ENCODE results near the gene APBB2.
"Not testable (repeated sequence)": the region's sequence is repeated elsewhere in the genome, so short reads cannot be mapped to it uniquely, and the experiment has no call there.

Gene APBB2

GRCh38 chr4:41095192-41095872 is 119.0 kb downstream of the APBB2 start:
- DNase-seq, result no peak

- DNase-seq, result no peak
Measured at GRCh38 chr4:41092128-41092527, 122.2 kb downstream of the APBB2 start.

GRCh38 chr4:41081847-41082246 is 132.5 kb downstream of the APBB2 start:
- no peak for DNase-seq

- no peak for DNase-seq
Measured at GRCh38 chr4:41080976-41081375, 133.4 kb downstream of the APBB2 start.

- DNase-seq, result no peak
Measured at GRCh38 chr4:41079881-41080560, 134.3 kb downstream of the APBB2 start.

- DNase-seq, result no peak
Measured at GRCh38 chr4:41077628-41078027, 136.7 kb downstream of the APBB2 start.

GRCh38 chr4:41076481-41076880 is 137.9 kb downstream of the APBB2 start:
- no peak for DNase-seq

- DNase-seq, result no peak
Measured at GRCh38 chr4:41074215-41074614, 140.1 kb downstream of the APBB2 start.

GRCh38 chr4:41072021-41072777 is 142.1 kb downstream of the APBB2 start:
- no peak for DNase-seq

GRCh38 chr4:41070516-41071281 is 143.6 kb downstream of the APBB2 start:
- DNase-seq, result no peak

GRCh38 chr4:41069838-41070237 is 144.5 kb downstream of the APBB2 start:
- DNase-seq, result no peak

GRCh38 chr4:41069257-41069656 is 145.1 kb downstream of the APBB2 start:
- no peak for DNase-seq

GRCh38 chr4:41067369-41067768 is 147.0 kb downstream of the APBB2 start:
- no peak for DNase-seq

GRCh38 chr4:41066049-41066448 is 148.3 kb downstream of the APBB2 start:
- no peak for DNase-seq

GRCh38 chr4:41065434-41066006 is 148.8 kb downstream of the APBB2 start:
- no peak for DNase-seq

- no peak for DNase-seq
Measured at GRCh38 chr4:41064953-41065352, 149.4 kb downstream of the APBB2 start.

GRCh38 chr4:41061482-41062185 is 152.7 kb downstream of the APBB2 start:
- DNase-seq, result no peak

GRCh38 chr4:41060352-41061334 is 153.7 kb downstream of the APBB2 start:
- DNase-seq, result no peak

- DNase-seq, result not testable (repeated sequence)
Measured at GRCh38 chr4:41059411-41059810, 154.9 kb downstream of the APBB2 start.

GRCh38 chr4:41058426-41058825 is 155.9 kb downstream of the APBB2 start:
- DNase-seq, result no peak

GRCh38 chr4:41057467-41057866 is 156.9 kb downstream of the APBB2 start:
- no peak for DNase-seq

Measured in NCI-H774 (cell line).